ENCODE measurements around the gene TTC23L. TPM values are rescaled to one million over a fixed set of nuclear protein-coding genes. Genes with fewer than 3 reads are reported as not detected.
A peak's percentile ranks its signal among the peaks of the same experiment; 100 is the strongest.

Gene TTC23L
- total RNA-seq, 5 donors from 2014 or later (not counting 1 experiment from before 2014, with no cell fraction given): 0.23 to 1.8 (median 0.64) TPM; not detected in 2

- no peak for DNase-seq
- Mint-ChIP-seq H3K27ac (no peak overlapping the region), H3K36me3 (no peaks in the 10 kb centered on the region), H3K4me1 (no peaks in the 10 kb centered on the region), H3K9me3 (no peaks in the 10 kb centered on the region), H3K4me3 (no peak overlapping the region), H3K27me3 (peaks cover 0 to 3% of the 10 kb centered on the region in 2 donors)
- no peaks in the 10 kb centered on the region for H3K9me3 ChIP-seq
- POLR2A ChIA-PET: no interaction called here
- WGBS (ENCODE audit: insufficient coverage): 88% methylated on average over 2 of the region's 5 CpGs
- H3K4me3 ChIP-seq (ENCODE audit: control insufficient read depth in 1 of 2, extremely low read depth in 1 of 2, low read length in 1 of 2): no peak overlapping the region
- ATAC-seq (replicated peaks in 1 of 4): no peak
- no peaks in the 10 kb centered on the region for H3K27me3 ChIP-seq (replicated peaks in 1 of 2; ENCODE audit: control insufficient read depth in 2 of 2, extremely low read depth in 1 of 2, insufficient read depth in 2 of 2, low read length in 1 of 2)
- H3K36me3 ChIP-seq (ENCODE audit: control insufficient read depth in 2 of 2, extremely low read depth in 1 of 2, insufficient read depth in 1 of 2, low read length in 1 of 2): no peaks in the 10 kb centered on the region
- H3K27ac ChIP-seq (ENCODE audit: low read length): no peak overlapping the region
- CTCF ChIA-PET: no interaction called here
- H3K4me1 ChIP-seq (ENCODE audit: control insufficient read depth in 1 of 2, extremely low read depth in 1 of 2, insufficient read depth in 2 of 2, low read length in 2 of 2): no peaks in the 10 kb centered on the region
Measured at GRCh38 chr5:34891981-34892380, 53.0 kb downstream of the TTC23L start.

- H3K27ac Mint-ChIP-seq: no peak overlapping the region
- Histone ChIP-seq H3K36me3 (ENCODE audit: control insufficient read depth in 2 of 2, extremely low read depth in 1 of 2, insufficient read depth in 1 of 2, low read length in 1 of 2) (no peaks in the 10 kb centered on the region), H3K27ac (ENCODE audit: low read length) (no peak overlapping the region), H3K9me3 (no peaks in the 10 kb centered on the region), H3K27me3 (replicated peaks in 1 of 2; ENCODE audit: control insufficient read depth in 2 of 2, extremely low read depth in 1 of 2, insufficient read depth in 2 of 2, low read length in 1 of 2) (no peaks in the 10 kb centered on the region), H3K4me3 (ENCODE audit: control insufficient read depth in 1 of 2, extremely low read depth in 1 of 2, low read length in 1 of 2) (no peak overlapping the region), H3K4me1 (ENCODE audit: control insufficient read depth in 1 of 2, extremely low read depth in 1 of 2, insufficient read depth in 2 of 2, low read length in 2 of 2) (no peaks in the 10 kb centered on the region)
- 84% methylated on average over 5 of the region's 6 CpGs for WGBS (ENCODE audit: insufficient coverage)
- H3K27me3 Mint-ChIP-seq: no peaks in the 10 kb centered on the region
- no peaks in the 10 kb centered on the region for H3K9me3 Mint-ChIP-seq
- DNase-seq: no peak
- CTCF ChIA-PET: interaction anchor here (0.6 to 1.1 kb wide), 2 partner anchors 400 to 416 kb away, joined by 4 read pairs; no protein-coding TSS in a partner anchor
- POLR2A ChIA-PET: no interaction called here
- ATAC-seq (replicated peaks in 1 of 4): no peak
- H3K36me3 Mint-ChIP-seq: no peaks in the 10 kb centered on the region
- H3K4me3 Mint-ChIP-seq: no peak overlapping the region
- no peaks in the 10 kb centered on the region for H3K4me1 Mint-ChIP-seq
Measured at GRCh38 chr5:34892414-34892813, 53.5 kb downstream of the TTC23L start.

- Histone ChIP-seq H3K27me3 (replicated peaks in 1 of 2; ENCODE audit: control insufficient read depth in 2 of 2, extremely low read depth in 1 of 2, insufficient read depth in 2 of 2, low read length in 1 of 2) (no peaks in the 10 kb centered on the region), H3K9me3 (no peaks in the 10 kb centered on the region), H3K36me3 (ENCODE audit: control insufficient read depth in 2 of 2, extremely low read depth in 1 of 2, insufficient read depth in 1 of 2, low read length in 1 of 2) (no peaks in the 10 kb centered on the region), H3K4me1 (ENCODE audit: control insufficient read depth in 1 of 2, extremely low read depth in 1 of 2, insufficient read depth in 2 of 2, low read length in 2 of 2) (no peaks in the 10 kb centered on the region), H3K4me3 (ENCODE audit: control insufficient read depth in 1 of 2, extremely low read depth in 1 of 2, low read length in 1 of 2) (no peak overlapping the region), H3K27ac (ENCODE audit: low read length) (no peak overlapping the region)
- Mint-ChIP-seq H3K27ac (no peak overlapping the region), H3K4me1 (no peaks in the 10 kb centered on the region), H3K36me3 (no peaks in the 10 kb centered on the region), H3K4me3 (no peak overlapping the region), H3K9me3 (no peaks in the 10 kb centered on the region), H3K27me3 (no peaks in the 10 kb centered on the region)
- DNase-seq (no peak), ATAC-seq (replicated peaks in 1 of 4) (no peak)
- ChIA-PET CTCF (interaction anchor here in 1 of 2 donors (1.0 kb wide), 1 partner anchor 419 kb away, joined by 3 read pairs; no protein-coding TSS in a partner anchor), POLR2A (interaction anchor here in 1 of 2 donors (0.5 kb wide), 1 partner anchor 373 kb away, joined by 4 read pairs; no protein-coding TSS in a partner anchor)
- WGBS (ENCODE audit: insufficient coverage): no CpG with 5 or more reads among the region's 1 CpG
Measured at GRCh38 chr5:34894716-34895115, 55.8 kb downstream of the TTC23L start.

GRCh38 chr5:34895641-34896419 is 56.9 kb downstream of the TTC23L start:
- no peaks in the 10 kb centered on the region for H3K36me3 Mint-ChIP-seq

GRCh38 chr5:34897646-34898045 is 58.7 kb downstream of the TTC23L start:
- POLR2A ChIA-PET: no interaction called here
- Histone ChIP-seq H3K9me3 (no peaks in the 10 kb centered on the region), H3K27me3 (replicated peaks in 1 of 2; ENCODE audit: control insufficient read depth in 2 of 2, extremely low read depth in 1 of 2, insufficient read depth in 2 of 2, low read length in 1 of 2) (no peaks in the 10 kb centered on the region), H3K36me3 (ENCODE audit: control insufficient read depth in 2 of 2, extremely low read depth in 1 of 2, insufficient read depth in 1 of 2, low read length in 1 of 2) (no peaks in the 10 kb centered on the region), H3K4me1 (ENCODE audit: control insufficient read depth in 1 of 2, extremely low read depth in 1 of 2, insufficient read depth in 2 of 2, low read length in 2 of 2) (no peaks in the 10 kb centered on the region), H3K27ac (ENCODE audit: low read length) (no peak overlapping the region), H3K4me3 (ENCODE audit: control insufficient read depth in 1 of 2, extremely low read depth in 1 of 2, low read length in 1 of 2) (no peak overlapping the region)
- ATAC-seq (replicated peaks in 1 of 4) (no peak), DNase-seq (no peak)
- H3K4me3 Mint-ChIP-seq: no peak overlapping the region
- CTCF ChIA-PET: interaction anchor here (1.4 to 4.0 kb wide), 6 partner anchors 49 to 413 kb away, joined by 3 to 29 read pairs (median 7); no protein-coding TSS in a partner anchor
- H3K36me3 Mint-ChIP-seq: no peaks in the 10 kb centered on the region
- no peaks in the 10 kb centered on the region for H3K9me3 Mint-ChIP-seq
- no peaks in the 10 kb centered on the region for H3K27me3 Mint-ChIP-seq
- no peak overlapping the region for H3K27ac Mint-ChIP-seq
- H3K4me1 Mint-ChIP-seq: no peaks in the 10 kb centered on the region

More at GRCh38 chr5:34895641-34896419, 56.9 kb downstream of the TTC23L start:
- 100% methylated on average over 2 of the region's 2 CpGs for WGBS (ENCODE audit: insufficient coverage)
- Histone ChIP-seq H3K9me3 (no peaks in the 10 kb centered on the region), H3K4me3 (ENCODE audit: control insufficient read depth in 1 of 2, extremely low read depth in 1 of 2, low read length in 1 of 2) (no peak overlapping the region), H3K4me1 (ENCODE audit: control insufficient read depth in 1 of 2, extremely low read depth in 1 of 2, insufficient read depth in 2 of 2, low read length in 2 of 2) (no peaks in the 10 kb centered on the region), H3K27me3 (replicated peaks in 1 of 2; ENCODE audit: control insufficient read depth in 2 of 2, extremely low read depth in 1 of 2, insufficient read depth in 2 of 2, low read length in 1 of 2) (no peaks in the 10 kb centered on the region), H3K27ac (ENCODE audit: low read length) (no peak overlapping the region), H3K36me3 (ENCODE audit: control insufficient read depth in 2 of 2, extremely low read depth in 1 of 2, insufficient read depth in 1 of 2, low read length in 1 of 2) (no peaks in the 10 kb centered on the region)
- Mint-ChIP-seq H3K4me1 (no peaks in the 10 kb centered on the region), H3K27ac (no peak overlapping the region), H3K9me3 (no peaks in the 10 kb centered on the region), H3K4me3 (no peak overlapping the region), H3K27me3 (no peaks in the 10 kb centered on the region)
- ChIA-PET CTCF (interaction anchor here (0.6 to 4.0 kb wide), 5 partner anchors 10 to 420 kb away, joined by 3 to 29 read pairs (median 3); no protein-coding TSS in a partner anchor), POLR2A (no interaction called here)
- DNase-seq (no peak), ATAC-seq (replicated peaks in 1 of 4) (no peak)

GRCh38 chr5:34898258-34898895 is 59.4 kb downstream of the TTC23L start:
- Histone ChIP-seq H3K4me1 (ENCODE audit: control insufficient read depth in 1 of 2, extremely low read depth in 1 of 2, insufficient read depth in 2 of 2, low read length in 2 of 2) (no peaks in the 10 kb centered on the region), H3K27me3 (replicated peaks in 1 of 2; ENCODE audit: control insufficient read depth in 2 of 2, extremely low read depth in 1 of 2, insufficient read depth in 2 of 2, low read length in 1 of 2) (no peaks in the 10 kb centered on the region), H3K27ac (ENCODE audit: low read length) (no peak overlapping the region), H3K4me3 (ENCODE audit: control insufficient read depth in 1 of 2, extremely low read depth in 1 of 2, low read length in 1 of 2) (no peak overlapping the region), H3K9me3 (no peaks in the 10 kb centered on the region), H3K36me3 (ENCODE audit: control insufficient read depth in 2 of 2, extremely low read depth in 1 of 2, insufficient read depth in 1 of 2, low read length in 1 of 2) (no peaks in the 10 kb centered on the region)
- no peaks in the 10 kb centered on the region for H3K36me3 Mint-ChIP-seq
- POLR2A ChIA-PET: interaction anchor here in 1 of 2 donors (0.6 kb wide), 1 partner anchor 1376 kb away, joined by 3 read pairs; no protein-coding TSS in a partner anchor
- no peaks in the 10 kb centered on the region for H3K4me1 Mint-ChIP-seq
- DNase-seq (peak; percentile 2 to 77 (median 43)), ATAC-seq (replicated peaks in 1 of 4) (peak; percentile 64 to 75 (median 70))
- H3K9me3 Mint-ChIP-seq: no peaks in the 10 kb centered on the region
- CTCF ChIA-PET: interaction anchor here (0.7 to 4.0 kb wide), 14 partner anchors 13 to 424 kb away, joined by 3 to 29 read pairs (median 4); partner anchors contain the start of genes BRIX1 (in 1 of the 2) and RAD1 (in 1 of the 2)
- 5% methylated on average over 2 of the region's 3 CpGs for WGBS (ENCODE audit: insufficient coverage)
- H3K4me3 Mint-ChIP-seq: no peak overlapping the region
- H3K27ac Mint-ChIP-seq: no peak overlapping the region
- no peaks in the 10 kb centered on the region for H3K27me3 Mint-ChIP-seq
